NCI-H2196 treated with DMSO at 0.1 percent for 48 hours (cell line): Measurements from ENCODE around the gene DOK3.

ENCODE experiments used
- DNase-seq: peaks from one replicate; lab custom pipeline; 2025; ENCODE audit not compliant: unreplicated experiment; lab: John Stamatoyannopoulos, UW

The DOK3 gene, protein sequence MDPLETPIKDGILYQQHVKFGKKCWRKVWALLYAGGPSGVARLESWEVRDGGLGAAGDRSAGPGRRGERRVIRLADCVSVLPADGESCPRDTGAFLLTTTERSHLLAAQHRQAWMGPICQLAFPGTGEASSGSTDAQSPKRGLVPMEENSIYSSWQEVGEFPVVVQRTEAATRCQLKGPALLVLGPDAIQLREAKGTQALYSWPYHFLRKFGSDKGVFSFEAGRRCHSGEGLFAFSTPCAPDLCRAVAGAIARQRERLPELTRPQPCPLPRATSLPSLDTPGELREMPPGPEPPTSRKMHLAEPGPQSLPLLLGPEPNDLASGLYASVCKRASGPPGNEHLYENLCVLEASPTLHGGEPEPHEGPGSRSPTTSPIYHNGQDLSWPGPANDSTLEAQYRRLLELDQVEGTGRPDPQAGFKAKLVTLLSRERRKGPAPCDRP

DNA sequence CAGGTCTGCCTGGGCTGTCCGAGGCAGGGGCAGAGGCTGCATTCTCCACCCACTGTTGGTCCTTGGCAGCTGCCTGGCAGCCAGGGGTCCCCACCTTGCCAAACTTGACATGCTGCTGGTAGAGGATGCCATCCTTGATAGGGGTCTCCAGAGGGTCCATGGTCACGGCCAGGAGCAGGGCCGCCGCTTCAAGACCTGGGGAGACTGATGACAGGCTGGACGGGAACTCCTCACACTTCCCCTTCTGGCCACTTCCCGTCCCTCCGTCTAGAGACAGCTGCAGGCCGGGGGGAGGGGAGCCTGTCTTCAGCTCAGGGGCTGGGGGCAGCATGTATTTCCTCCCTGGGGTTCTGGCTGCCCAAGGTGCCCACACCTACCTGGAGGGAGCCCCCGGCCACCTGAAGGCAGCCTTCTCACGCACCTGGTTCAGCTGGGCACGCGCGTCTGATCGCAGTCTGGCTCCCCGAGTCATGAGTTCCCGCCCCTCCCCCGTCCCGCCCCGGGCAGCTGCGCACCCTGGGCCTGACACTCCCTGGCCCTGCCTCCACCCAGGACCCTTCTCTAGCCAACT, at the start of gene DOK3:
DOK3 (minus strand) TSS at position 446 of the 571 bp plus-strand sequence; CDS start at position 160, 286 bp downstream.
- DNase-seq, result no peak

DNA sequence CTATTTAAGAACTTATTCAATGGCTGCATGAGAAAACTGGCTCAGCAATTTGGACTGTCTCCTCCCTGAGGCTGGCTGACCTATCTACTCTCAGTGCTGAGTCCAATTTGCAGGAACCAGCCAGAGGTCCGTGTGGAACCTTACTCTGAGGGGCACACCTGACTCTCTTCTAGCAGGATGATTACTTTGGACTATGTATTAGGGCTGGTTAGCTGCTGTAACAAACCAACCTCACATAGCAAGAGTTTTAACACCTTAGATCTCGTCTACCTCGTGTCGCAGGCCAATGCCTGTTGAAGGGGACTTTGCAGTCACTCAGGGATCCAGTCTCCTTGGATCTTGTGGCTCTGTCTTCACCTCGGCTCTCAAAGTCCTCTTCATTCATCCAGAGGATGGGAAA, 48.2 kb upstream of the DOK3 start:
- DNase-seq, result no peak

DNA sequence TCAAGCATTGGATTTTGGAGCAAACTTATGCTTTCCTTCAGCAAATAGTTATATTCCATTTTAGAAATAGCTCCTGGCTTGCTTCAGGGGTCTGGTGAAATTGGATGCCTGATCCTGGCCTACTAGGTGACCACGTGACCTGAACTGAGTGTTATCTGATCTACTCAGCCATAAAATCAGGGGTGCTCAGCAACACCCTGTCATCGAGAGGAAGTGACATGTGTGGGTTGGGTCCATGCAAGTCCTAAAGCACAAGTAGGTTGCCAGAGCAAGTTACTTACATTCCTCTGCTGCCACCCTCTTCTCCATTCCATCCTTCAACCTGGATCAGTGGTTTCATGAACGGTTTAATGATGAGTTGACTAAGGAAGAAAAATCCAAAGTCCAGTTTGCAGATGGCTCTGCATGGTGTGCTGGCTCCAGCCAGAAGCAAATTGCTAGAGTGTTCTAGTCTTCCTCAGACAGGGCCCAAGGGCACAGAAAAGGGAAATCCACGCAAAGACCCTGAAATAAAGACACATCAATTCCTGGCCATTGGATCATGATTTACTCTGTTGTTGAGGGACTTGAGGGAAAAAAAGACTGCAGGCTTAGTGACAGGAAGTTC, 47.5 kb upstream of the DOK3 start:
- DNase-seq, result no peak

DNA sequence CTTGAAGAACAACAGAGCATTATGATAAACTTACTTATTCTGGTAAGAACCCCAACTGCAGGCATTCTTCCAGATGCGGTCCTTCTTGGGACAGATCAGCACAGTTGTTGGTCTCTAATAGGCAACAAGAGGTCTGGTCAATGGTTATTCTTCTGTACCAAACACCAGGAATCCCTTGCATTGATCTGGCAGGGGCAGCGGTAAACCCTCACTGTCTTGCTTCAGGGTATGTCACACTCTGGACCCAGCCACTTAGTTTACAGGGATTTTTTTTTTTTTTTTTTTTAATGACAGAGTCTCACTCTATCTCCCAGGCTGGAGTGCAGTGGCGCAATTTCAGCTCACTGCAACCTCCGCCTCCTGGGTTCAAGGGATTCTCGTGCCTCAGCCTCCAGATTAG, 46.0 kb upstream of the DOK3 start:
- no peak for DNase-seq

DNA sequence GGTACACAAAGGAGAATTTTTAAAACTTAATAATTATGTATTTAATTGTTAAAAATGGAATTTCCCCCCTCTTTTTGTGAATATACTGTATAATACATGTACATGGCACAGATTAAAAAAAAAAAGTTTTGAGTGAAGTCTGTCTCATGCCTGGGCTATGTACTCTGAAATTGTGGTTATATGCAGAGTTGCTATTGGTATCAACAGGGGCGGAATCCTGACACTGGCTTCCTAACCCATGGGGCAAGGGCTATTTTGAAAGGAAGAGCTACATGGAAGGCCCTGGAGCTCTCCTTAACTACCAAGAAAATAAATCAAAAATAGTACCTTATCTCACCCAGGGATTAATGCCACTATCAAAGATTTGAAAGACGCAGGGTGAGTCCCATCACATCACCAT, 45.6 kb upstream of the DOK3 start:
- no peak for DNase-seq

DNA sequence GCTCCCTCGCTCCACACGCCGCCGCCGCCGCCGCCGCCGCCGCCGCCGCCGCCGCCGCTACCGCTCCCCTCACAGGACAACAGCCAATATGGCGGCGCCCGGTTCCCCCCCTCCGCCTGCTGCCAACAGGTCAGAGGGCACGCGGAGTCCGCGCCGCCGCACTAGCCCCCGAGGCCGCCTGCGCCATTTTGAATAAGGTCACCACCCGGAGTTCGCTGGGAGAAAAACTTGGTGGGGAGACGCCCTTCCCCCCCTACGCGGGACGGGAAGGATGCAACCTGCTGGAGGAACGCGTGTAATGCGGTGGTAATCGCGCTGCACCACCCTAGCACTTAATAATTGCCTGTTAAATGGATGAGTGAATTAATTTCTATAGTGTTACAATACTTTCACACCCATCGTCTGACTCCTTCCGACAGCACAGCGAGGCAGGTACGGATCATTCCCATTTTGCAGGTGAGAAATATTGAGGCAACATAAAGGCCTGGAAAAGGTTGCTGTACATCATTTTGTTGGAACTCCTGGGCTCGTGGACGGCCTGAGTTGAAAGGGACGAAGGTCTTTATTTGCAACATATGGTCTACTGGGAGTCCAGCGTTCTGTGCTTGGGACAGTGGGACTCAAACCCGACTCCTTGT, 45.0 kb upstream of the DOK3 start, which contains the start of gene FAM193B:
FAM193B (minus strand) TSS at position 90 of the 638 bp plus-strand sequence. CDS start 105 bp downstream, outside the sequence.
- DNase-seq, result peak; percentile 84

DNA sequence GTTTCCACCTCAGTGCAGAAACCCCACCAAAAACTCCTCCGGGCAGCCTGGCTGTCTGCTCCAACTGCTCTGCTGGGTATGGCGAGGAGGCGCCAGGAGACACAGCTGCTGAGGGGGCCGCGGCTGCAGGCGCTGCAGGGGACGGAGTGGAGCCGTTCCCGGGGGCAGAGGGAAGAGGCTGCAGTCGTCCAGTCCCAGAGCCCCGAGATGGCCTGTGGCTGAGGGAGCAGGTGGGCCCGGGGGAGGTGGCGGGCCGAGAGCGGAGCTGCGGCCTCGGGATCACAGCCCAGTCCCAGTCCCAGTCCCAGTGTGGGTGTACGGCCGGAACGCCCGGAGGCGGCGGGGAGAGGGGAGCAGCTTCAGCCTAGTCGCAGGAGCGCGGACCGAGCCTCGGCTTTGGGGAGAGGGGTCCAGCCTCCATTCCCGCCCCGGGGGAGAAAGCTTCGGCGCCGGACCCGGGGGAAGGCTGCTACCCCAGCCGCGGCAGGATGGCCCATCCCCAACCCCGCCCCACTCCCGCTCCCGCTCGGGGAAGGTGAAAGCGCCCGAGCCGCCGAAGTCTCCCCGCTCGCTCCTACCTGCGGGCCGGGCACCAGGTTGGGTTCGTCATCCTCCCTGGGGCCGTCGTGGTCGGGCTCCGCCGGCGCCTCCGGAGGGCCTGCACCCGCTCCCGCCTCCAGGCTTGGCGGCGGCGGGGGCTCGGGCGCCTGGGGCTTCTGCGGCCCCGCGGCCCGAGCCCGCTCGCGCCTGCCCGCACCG, 44.2 kb upstream of the DOK3 start:
- DNase-seq, result no peak

DNA sequence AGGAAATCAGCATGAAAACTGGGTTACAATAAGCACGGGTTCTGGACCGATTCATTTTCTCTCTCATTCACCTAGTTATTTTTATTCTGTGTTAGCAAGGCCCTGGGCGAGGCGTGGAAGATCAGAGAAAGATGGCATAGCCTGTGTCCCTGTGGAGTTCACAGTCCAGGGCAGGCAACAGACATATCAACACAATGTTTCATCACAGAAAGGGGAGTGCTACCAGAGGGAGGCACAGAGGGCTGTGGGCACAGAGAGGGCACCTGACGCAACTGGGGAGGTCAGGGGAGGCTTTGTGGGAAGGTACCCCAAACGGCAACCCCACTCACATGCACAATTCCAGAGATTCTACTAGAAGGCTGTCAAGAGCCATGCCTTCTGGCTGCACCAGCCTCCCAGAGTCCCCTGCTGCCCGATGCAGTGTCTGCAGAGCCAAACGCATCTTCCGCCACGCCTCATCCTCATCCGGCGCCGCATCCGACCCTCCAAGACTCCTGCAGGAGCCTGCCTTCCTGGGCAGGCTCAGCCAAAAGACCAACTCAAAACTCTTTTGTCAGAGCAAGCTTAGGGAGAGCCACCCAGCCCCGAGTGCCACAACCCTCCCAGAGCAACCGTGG, 43.3 kb upstream of the DOK3 start:
- DNase-seq, result no peak

DNA sequence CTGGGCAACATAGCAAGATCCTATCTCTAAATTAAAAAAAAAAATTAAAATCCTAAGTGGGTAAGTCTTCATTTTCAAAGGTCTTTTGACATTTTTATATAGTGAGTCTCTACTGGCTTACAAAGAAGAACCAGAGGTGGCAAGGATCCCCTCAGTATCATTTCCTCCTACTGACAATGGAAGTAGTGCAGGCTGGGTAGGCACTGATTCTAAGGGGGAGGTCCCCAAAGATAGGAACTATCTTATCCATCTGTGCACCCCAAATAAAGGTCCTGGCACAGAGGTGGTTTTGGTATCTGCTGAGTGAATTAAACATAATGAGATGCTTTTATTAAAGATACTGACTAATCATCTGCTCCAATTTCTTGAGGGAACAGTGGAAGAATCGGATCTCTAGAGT, 40.5 kb upstream of the DOK3 start:
- DNase-seq, result no peak

DNA sequence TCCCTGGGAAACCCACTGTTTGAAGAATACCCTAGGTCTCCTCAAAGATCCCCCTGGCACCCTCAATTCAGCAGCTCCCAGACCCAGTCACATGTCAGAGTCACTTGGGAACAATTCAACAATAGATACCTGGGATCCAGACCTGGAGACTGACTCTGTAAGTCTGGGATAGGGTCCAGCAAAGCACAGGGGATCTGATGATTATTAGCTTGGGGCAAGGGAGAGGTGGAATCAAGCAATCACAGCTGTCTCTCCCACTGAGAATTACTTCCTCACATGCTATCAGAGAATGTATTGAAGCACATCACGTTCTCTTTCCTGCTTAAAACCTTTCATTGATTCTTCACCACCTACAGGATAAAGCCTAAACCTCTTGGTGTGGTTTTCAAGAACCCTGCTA, 38.9 kb upstream of the DOK3 start:
- no peak for DNase-seq

DNA sequence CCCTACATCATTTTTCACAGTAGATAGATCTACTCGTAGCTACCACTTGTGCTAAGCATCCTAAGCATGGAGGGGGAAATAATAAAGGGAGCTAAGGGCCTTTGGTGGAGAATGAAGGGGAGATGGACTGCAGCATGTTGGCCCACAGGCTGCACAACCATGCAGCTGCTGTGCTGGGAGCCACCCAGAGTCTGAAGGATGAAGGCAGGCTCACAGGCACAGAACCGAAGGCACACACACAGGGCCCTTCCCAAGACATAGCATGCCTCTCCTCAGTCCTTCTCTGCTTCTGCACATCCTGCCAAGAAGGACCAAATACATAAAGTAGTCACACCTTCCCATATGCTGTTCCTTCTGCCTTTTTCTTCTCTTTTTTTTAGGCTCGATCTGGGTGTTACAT, 38.1 kb upstream of the DOK3 start:
- no peak for DNase-seq

DNA sequence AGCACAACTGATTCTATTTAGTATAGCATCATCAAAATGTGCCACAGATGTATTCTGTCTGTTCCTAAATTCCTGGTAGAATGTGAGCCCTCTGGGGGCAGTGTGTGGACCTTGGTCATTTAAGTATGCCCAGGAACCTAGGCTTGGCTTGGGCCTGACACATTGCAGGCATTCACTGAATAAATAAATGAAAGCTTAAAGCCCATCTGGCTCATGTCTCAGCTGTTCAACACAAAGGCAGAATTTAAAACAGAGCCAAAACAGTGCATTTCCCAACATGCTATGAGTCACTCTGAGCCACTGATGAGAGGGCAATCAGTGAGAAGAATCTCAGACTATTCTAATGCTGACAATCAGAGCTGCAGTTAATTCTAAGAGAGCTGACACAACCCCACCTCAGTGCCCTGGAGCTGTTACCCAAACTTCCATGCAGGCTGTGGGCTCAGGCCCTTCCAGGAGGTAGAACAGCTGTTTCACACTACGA, 36.7 kb upstream of the DOK3 start:
- no peak for DNase-seq

DNA sequence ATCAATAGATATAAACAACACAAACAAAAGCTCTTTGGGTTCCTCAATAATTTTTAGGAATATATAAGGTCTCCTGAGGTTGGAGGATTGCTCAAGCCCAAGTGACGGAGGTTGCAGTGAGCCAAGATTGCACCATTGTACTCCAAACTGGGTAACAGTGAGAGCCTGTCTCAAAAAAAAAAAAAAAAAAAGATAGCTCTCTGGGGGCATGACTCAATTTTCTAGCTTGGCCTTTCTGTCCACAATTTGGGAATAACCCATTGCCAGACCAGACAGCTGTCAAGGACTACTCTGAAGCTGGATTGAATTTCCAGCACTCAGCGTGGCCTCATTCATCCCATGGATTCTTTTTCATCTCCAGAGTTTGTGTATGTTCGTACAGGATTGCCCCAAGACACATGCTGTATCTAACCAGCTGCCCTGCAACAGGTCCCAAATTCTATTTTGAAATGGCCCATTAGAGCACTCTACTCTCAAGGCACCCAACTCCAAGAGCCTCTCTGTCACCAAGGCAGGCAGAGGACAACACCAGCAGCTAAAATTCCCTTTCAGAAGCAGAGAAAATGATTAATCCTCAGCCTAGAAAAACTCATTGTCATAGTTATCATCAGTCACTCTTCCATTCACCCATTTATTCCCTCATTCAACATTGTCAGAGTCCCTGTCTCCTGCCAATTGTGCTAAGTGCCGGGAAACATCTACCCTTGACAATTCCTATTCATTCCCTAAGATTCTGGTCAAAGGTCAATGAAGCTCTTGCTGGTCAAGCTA, 36.0 kb upstream of the DOK3 start:
- no peak for DNase-seq

DNA sequence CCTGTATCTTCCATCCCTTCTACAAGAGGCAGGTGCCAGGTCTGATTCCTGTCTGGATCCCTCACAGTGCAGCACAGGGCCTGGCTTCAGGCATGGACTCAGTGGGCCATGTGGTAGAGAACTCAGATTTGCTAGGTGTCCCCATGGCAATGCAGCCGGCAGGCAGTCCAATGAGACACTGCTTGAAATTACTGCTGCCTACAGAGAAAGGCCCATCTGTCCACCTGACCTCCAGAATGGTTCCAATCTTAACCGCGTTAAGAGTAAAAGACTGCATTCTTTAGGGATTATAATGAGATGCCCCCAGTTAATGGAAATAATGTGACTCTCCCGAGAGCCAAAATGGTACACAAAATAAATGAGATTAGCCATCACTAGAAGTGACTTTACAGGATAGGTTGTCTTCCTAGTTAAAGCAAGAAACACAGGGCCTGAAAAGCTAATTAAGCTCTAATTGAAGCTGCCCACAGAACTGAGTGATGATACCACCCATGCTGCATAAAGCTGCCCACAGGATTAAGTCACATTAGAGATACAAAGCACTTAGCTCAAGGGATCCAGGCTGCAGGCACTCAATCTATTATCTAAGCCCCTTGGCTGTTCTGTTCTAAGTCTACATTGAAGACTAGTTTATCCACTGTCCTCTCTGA, 33.3 kb upstream of the DOK3 start:
- DNase-seq, result no peak

DNA sequence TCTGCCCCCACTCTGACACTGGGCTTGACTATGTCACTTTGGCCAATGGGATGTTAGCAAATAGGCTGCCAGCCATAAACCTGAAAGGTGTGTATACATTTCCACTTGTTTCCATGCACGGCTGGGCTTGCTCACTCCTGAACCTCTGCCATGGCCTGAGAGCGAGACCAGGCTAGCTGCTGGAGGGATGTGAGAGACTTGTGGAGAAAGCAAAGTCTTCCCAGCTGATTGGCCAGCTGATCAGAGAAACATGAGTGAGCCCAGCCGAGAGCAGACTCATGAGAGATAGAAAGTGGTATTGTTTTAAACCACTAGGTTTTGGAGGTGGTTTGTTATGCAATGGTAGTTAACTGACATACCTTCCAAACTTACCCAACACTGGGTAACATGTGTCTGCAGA, 30.8 kb upstream of the DOK3 start:
- DNase-seq, result peak; percentile 6

DNA sequence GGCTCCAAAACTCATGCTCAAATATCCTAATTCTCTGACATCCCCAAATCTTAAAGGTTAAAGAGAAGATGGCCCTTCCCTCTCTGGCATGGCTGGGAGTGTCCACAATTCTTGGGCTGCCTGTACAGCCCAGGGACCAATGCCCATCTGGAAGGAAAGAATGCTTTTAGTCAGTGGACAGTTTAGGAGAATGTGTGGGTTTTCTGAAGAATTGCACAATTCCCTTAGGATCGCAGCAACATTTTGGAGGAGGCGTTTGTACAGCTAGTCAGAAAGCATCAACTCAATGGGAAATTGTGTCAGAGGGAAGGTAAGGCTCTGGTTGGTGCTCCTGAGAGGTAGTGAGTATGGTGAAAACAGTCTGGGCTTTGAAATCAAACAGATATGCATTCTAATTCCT, 29.8 kb upstream of the DOK3 start:
- DNase-seq, result no peak

DNA sequence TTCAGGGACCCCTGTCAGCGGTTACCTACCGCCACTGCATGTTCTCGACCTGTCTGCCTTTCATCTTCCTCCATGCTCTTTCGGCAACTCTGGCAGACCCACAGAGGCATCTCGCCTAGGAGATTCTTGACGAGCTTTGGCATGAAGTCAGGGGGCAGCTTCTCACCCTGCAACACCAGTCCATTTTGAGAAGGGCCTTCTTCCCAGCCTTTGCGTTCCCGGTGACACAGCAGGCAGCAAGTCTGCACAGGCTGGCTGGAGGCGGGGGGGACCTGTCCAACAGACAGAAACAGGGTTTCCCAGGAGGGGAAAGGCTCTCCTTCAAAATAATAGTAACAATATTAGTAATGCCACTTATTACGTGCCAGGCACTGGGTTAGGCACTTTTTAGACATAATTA, 29.2 kb upstream of the DOK3 start:
- DNase-seq, result no peak

DNA sequence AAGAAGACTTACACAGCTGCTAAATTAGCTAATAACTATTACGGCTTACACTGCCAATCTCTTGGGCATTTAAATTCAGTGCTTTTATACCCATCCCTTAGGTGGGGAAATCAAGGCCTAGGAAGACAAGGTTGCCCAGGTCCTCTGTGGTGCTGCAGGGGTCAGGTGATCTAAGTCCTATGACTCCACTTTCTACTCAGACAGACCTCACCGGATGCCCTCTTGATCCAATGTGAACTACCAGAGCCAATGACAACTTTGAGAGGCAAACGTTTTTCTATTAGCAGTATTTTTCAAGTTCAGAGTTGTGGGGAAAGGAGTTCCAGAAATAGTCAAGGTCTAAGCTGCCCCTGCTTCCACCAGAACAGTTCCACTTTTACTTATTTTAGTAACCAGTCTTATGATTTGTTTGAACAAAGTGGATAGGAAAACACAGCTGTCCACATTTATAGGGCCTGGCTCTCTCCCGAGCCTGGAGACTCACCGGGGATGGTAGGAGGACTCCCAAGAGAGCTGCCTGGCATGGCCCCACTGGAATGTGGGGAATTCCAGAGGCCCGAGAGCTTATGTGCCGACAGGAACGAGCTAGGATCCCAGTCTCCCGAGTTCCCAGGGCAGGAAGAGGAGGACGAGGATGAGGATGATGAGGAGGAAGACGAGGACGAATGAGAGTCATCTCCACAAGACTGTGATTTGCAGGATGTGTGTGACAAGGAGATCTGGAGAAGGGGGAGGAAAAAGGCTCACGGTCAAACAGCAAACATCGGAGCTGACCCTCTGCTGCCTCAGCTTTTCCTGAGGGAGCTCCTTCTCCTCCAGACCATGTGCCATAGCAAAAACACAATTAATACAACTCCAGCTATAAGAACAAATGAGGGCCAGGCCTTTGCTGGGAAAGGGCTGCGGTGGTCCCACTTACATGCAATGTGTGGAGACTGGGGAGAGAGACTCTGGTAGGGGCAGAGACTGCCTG, 28.0 kb upstream of the DOK3 start:
- no peak for DNase-seq
